Subcutaneous adipose tissue (tissue), 4 donors: Measurements from ENCODE around the gene FAM89B. TPM values are rescaled to one million over a fixed set of nuclear protein-coding genes. Genes with fewer than 3 reads are reported as not detected.

Experiments
- CTCF ChIP-seq: fragments of 450-650 bp; IDR thresholded peaks from one replicate; pipeline ENCODE4 v1.5.1; 2016; ENCODE audit warnings: low read depth, mild to moderate bottlenecking, control low read depth, antibody characterized with exemption, moderate library complexity
- total RNA-seq, 4 donors: library from RNA; depleted of rRNA; stranded (reverse); fragments of >200 nt; gene quantifications; one replicate each; pipeline ENCODE4 v1.1.0, GENCODE V29; 2016

The FAM89B gene
- total RNA-seq, 4 donors from 2014 or later = 15.2 to 48.8 (median 31.0) TPM

- TF ChIP-seq CTCF = no peak
These were observed 39.6 kb downstream of the FAM89B start for GRCh38 chr11:65611758-65612603.

- no peak for TF ChIP-seq CTCF
These were observed 40.4 kb downstream of the FAM89B start for GRCh38 chr11:65612691-65613090.

GRCh38 chr11:65613091-65613928 is 41.0 kb downstream of the FAM89B start:
- no peak for TF ChIP-seq CTCF

GRCh38 chr11:65615229-65615949 is 43.1 kb downstream of the FAM89B start, which contains the start of gene PCNX3:
Gene PCNX3 (plus strand): TSS chr11:65615776. CDS start chr11:65616312, 536 bp downstream.
- TF ChIP-seq CTCF = no peak

GRCh38 chr11:65615950-65616574 is 43.7 kb downstream of the FAM89B start:
- no peak for TF ChIP-seq CTCF

- TF ChIP-seq CTCF = no peak
These were observed 44.2 kb downstream of the FAM89B start for GRCh38 chr11:65616575-65617001.
